Measurements from ENCODE around the gene RTCA.
A peak's percentile ranks its signal among the peaks of the same experiment; 100 is the strongest.
"Not testable (repeated sequence)": the region's sequence is repeated elsewhere in the genome, so short reads cannot be mapped to it uniquely, and the experiment has no call there.

The RTCA gene

DNA sequence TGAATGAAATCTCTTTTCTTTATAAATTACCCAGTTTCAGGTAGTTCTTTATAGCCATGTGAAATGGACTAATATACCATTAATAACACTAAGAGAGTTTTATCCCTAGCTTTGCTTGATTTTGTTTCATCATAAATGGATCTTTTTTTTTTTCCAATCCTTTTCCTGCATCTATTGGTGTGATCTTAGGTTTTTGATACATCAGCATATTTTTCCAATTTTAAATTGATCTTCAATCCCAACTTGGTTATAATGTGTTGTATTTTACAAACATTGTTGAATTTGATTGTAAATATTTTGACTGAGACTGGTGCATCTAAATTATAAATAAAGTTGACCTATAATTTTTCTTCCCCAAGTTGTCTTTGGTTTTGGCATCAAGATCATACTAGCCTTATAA, 4.3 kb upstream of the RTCA start:
- no peak overlapping the region for H3K4me3 ChIP-seq (ENCODE audit: low read depth, low read length)
- TF ChIP-seq, protein P1, sequence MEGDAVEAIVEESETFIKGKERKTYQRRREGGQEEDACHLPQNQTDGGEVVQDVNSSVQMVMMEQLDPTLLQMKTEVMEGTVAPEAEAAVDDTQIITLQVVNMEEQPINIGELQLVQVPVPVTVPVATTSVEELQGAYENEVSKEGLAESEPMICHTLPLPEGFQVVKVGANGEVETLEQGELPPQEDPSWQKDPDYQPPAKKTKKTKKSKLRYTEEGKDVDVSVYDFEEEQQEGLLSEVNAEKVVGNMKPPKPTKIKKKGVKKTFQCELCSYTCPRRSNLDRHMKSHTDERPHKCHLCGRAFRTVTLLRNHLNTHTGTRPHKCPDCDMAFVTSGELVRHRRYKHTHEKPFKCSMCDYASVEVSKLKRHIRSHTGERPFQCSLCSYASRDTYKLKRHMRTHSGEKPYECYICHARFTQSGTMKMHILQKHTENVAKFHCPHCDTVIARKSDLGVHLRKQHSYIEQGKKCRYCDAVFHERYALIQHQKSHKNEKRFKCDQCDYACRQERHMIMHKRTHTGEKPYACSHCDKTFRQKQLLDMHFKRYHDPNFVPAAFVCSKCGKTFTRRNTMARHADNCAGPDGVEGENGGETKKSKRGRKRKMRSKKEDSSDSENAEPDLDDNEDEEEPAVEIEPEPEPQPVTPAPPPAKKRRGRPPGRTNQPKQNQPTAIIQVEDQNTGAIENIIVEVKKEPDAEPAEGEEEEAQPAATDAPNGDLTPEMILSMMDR (IDR thresholded peaks at IDR 0.05; ENCODE audit: low read depth, low read length), result no peak

DNA sequence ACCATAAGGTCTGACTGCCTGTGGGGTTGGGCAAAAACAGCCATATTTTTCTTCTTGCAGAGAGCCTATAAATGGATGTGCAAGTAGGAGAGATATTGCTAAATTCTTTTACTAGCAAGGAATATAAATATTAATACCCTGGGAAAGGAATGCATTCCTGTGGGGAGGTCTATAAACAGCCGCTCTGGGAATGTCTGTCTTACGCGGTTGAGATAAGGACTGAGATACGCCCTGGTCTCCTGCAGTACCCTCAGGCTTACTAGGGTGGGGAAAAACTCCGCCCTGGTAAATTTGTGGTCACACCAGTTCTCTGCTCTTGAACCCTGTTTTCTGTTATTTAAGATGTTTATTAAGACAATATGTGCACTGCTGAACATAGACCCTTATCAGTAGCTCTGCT, 1.9 kb upstream of the RTCA start:
- not testable (repeated sequence) for H3K4me3 ChIP-seq (ENCODE audit: low read depth, low read length)

DNA sequence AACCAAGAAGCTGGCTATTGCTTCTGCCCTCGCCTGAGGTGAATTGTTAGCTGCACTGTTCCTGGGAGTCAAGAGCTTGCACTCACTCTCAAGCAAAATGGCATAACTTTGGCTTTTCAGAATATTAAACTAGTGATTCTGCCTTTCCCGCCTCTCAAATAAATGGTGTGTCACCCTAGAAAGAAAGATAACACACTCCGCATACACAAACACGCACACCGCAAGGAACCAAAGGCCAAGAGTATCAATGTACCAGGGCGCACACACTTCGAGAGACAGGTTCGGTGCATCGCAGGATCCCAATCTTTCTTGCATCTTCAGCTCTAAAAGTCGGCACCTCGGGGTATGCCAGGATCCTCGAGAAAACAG, 470 bp upstream of the RTCA start:
- TF ChIP-seq, protein P1 (IDR thresholded peaks at IDR 0.05; ENCODE audit: low read depth, low read length), result no peak
- peak overlapping the region; percentile 97 for H3K4me3 ChIP-seq (ENCODE audit: low read depth, low read length)

DNA sequence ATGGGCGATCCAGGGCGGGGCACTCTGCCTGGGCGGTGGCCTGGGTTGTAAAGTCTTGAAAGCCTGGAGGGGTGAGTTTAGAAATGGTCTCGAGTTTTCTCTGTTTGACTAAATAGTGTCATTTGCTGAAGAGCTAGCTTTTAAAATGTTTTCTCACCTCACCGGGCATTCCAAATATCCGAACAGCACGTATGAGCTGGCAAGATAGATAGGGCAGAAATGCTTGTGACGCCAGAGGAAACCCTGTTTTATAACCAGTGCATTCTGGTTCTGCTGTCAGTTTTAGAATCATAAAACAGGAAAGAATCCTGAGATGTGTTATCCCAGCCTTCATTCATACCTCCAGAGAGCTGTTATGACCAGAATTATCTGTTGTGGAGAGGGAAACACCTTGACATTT, 725 bp downstream of the RTCA start:
- H3K4me3 ChIP-seq (ENCODE audit: low read depth, low read length), result peak overlapping the region; percentile 97

DNA sequence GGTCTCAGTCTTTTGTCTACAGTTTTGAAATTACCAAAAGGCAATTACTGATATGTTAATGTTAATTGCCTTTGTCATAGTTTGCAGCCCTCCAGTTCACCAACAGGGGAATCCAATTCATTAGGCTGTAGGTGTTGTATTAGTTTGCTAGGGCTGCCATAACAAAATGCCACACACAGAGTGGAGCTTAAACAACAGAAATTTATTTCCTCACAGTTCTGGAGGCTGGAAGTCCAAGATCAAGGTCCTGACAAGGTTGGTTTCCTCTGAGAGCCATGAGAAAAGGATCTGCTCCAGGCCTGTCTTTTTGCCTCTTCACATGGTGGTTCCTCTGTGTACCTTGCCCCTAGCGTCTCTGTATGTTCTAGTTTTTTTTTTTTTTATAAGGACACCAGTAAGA, 1.3 kb downstream of the RTCA start:
- TF ChIP-seq, protein P1 (IDR thresholded peaks at IDR 0.05; ENCODE audit: low read depth, low read length), result no peak
- peak overlapping the region; percentile 97 for H3K4me3 ChIP-seq (ENCODE audit: low read depth, low read length)

More for the DNA sequence above, 725 bp downstream of the RTCA start:
- TF ChIP-seq, protein P1 (IDR thresholded peaks at IDR 0.05; ENCODE audit: low read depth, low read length), result no peak

DNA sequence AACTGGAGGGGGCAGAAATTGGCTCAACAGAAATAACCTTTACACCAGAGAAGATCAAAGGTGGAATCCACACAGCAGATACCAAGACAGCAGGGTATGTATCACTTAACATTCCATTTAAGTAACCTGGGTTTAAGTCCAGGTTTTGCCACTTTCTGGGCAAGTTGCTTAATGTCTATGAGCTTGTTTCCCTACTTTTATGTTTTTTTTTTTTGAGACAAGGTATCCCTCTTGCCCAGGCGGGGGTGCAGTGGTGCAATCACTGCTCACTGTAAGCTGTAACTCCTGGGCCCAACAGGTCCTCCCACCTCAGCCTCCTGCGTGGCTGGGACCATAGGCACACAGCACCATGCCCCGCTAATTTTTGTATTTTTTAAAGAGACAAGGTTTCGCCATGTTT, 2.2 kb downstream of the RTCA start:
- no peak overlapping the region for H3K4me3 ChIP-seq (ENCODE audit: low read depth, low read length)
- TF ChIP-seq, protein P1 (IDR thresholded peaks at IDR 0.05; ENCODE audit: low read depth, low read length), result no peak

DNA sequence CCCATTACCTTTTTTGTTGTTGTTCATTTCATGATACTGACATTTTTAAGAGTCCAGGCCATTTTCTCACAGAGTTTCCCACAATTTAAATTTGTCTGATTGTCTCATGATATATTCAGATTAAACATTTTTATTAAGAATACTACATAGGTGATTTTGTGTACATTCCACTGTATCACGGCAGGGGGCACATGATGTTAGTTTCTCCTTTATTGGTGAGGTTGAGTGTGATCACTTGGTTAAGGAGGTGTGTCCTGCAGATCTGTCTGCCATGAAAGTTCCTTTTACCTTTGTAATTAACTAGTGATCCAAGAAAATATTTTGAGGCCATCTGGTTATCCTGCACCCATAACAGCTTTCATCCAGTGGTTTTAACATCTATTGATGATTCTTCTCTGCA, 11.8 kb downstream of the RTCA start:
- TF ChIP-seq, protein P1 (IDR thresholded peaks at IDR 0.05; ENCODE audit: low read depth, low read length), result no peak

DNA sequence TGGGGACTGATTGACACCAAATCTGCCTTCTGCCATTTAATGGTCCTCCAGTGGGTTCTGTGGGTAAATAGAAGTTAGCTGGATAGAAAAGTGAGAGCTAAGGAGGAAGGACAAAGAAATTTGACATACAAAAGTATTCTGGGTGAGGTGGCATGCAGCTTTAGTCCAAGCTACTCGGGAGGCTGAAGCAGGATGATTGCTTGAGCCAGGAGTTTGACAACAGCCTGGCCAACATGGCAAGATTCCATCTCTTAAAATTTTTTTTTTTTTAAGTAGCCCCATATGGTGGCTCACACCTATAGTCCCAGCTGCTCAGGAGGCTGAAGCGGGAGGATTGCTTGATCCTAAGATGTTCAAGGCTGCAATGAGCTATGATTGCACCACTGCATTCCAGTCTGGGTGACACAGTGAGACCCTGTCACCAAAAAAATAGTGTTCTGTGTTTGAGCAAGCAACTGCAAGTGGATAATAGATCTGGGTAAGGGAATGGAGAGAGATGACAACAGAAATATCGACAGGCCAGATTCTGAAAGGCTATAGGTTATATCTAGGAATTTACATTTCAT, 13.4 kb downstream of the RTCA start:
- H3K4me3 ChIP-seq (ENCODE audit: low read depth, low read length), result no peak overlapping the region
- TF ChIP-seq, protein P1 (IDR thresholded peaks at IDR 0.05; ENCODE audit: low read depth, low read length), result no peak

More for the DNA sequence above, 11.8 kb downstream of the RTCA start:
- H3K4me3 ChIP-seq (ENCODE audit: low read depth, low read length), result no peak overlapping the region

Data from WI38 (cell line).